SK-N-DZ (cell line): ENCODE data around the gene TLR8.
"Not testable (repeated sequence)": the region's sequence is repeated elsewhere in the genome, so short reads cannot be mapped to it uniquely, and the experiment has no call there.

Source experiments
- DNase-seq: peaks from one replicate; pipeline ENCODE4 v3.0.0-alpha.2; 2015; ENCODE audit warnings: low spot score

The TLR8 gene

DNA sequence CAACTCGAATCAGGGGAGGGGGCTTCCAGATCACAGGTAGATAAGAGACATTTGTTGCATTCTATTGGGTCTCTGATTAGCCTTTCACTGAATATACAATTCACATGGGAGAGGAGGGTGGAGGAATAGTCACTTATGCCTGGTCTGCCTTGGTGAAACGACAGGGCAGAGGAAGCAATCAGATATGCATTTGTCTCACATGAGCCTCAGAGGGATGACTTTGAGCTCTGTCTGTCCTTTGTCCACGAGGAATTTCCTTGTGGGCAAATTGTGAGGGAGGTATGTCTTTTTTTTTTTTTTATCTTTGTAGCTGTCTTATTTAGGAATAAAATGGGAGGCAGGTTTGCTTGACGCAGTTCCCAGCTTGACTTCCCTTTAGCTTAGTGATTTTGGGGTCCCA lies 40.0 kb downstream of the TLR8 start:
- DNase-seq: no peak

DNA sequence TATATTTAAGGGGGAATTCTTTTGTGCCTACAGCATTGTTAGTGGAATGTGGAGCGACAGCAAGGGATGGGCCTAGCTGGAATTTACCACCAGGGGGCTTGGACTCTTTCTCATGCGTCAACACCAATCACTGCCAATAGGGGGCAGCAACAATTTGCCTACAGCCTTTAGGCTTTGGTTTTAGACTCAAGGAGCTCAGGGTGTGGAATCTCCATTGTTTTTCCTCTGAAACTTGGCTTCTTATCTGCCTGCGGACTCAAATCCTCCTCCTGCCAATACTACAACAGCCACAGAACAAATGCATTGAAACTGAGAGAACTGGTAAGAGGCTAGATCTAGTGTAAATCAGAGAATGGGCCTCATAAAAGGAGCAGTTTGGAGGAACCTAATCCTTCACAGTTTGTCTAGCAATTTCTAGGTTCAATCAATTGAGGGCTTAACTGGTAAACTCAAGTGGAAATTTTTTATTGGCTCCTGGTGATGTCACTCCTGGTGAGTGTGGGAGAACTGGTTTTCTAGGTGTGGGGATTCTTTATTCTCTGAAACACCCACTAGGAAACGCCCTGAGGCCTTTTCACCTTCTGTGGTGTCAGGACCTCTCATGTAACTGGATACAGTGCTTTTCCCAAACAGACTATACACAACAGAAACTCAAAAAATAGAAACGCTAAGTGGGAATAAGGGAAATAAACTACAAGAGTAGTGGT lies 40.6 kb downstream of the TLR8 start:
- DNase-seq: peak; percentile 46

DNA sequence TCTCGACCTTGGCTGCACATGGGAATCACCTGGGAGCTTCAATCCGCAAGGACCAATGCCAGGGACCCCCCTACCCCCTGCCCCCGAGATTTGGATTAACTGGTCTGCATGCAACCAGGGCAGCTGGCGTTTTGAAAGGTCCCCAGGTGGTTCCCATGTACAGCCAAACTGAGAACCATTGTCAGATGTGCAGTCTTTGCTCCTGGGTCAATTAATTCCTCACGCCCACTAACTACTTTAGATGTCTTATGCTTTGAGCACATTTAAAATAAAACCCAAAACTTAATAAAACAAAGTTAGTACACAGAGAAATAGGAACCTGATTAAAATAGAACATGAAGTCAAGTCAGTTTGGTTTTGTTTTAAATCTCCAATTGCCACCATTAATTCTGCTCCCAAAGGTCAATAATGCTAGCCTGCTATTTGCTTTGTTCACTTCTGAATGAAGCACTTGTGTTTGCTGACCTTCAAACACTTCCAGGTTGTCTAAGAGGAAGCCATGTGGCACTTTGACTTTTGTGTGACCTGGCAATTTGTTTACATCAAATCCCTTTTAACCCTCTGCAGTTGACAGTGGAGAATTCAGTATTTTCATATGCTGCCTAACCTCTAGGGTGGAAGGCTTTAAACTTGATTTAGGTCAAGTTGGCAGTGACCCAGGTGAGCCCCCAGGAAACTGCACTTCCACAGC lies 41.3 kb downstream of the TLR8 start:
- no peak for DNase-seq

- DNase-seq: no peak
These were observed 42.1 kb downstream of the TLR8 start for GRCh38 chrX:12948495-12948894.

DNA sequence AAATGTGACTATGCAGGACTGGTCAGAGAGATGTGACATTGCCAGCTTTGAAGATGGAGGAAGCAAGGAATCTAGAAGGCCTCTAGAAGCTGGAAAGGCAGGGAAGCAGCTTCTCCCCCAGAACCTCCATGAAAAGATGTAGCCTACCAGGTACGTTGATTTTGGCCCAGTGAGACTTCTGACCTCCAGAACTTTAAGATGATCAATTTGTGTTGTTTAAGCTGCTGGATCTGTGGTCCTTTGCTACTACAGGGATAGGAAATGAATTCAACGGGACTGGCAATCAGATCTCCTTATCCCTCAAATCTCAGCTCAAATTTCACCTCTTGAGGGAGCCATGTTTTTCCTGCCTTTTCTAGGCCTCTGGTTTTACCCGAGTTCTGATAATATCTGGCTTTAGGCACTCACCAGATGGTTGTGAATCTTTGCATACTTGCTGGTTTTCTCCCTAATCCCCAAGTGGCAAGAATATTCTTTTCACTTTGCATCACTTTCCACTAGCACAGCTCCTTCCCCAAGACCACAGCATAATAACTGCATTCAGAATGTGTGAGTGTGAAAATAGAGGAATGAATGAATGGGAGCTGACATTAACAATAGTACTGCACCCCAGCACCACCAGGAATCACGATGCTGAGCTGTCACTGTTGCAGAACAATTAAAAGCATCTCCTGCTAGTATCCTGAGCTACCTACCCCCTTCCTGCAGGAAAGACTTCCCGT lies 42.9 kb downstream of the TLR8 start:
- peak; percentile 63 for DNase-seq

GRCh38 chrX:12949927-12950656 lies 43.7 kb downstream of the TLR8 start:
- peak; percentile 61 for DNase-seq

DNA sequence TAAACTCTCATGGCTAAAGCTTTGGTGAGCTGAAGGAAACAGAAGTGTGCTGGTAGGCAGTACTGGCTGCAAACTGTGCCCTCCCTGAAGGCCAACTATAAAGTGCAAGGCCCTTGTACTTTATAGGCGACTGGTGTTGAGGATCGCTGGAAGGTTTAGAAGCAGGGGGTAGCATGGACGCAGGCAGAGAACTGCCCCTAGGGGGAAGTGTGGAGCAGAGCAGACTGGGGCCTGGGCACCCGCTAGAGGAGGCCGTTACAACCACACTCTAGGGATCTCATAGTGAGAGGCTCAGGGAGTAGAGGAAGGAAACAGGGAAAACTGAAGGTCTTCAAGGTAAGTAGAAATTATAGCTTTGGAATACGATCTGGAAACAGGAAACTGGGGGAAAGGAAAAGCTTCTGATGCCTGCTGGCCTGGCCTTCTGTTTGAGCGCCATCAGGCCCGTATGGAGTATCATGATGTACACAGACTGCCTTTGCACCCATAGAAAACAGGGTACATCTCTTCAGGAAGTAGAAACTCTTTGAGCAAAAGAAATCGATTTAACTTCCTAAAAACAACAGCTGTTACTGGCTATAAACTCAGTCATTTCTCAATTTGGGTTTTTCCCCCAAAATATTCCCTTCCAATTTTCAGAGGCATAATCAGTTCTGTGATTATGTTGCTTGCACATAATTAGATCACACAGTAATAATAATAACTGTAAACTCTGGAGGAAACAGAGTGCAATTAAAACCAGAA lies 44.6 kb downstream of the TLR8 start:
- peak; percentile 47 for DNase-seq

- no peak for DNase-seq
These were observed 45.2 kb downstream of the TLR8 start for GRCh38 chrX:12951595-12951975.

GRCh38 chrX:12953420-12953819 lies 47.0 kb downstream of the TLR8 start:
- DNase-seq: no peak

GRCh38 chrX:12954376-12954775 lies 48.0 kb downstream of the TLR8 start:
- no peak for DNase-seq

DNA sequence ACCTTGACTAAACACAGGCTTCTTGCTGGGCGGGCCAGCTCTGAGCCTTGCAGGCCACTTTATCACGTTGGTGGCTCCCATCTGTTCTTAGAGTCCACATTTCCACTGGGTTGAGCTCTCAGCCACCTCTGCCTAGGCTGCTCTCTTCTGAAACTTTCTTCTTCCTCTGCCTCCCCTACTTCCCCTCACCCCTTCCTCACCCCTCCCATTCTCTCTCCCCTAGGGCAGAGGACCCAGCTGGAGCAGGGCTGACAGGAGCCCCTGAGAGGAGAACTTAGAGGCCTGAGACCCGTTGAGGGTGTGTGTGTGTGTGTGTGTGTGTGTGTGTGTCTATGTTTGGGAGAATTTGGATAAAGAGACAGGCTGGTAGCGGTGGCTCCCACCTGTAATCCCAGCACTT lies 48.6 kb downstream of the TLR8 start:
- no peak for DNase-seq

- no peak for DNase-seq
These were observed 49.7 kb downstream of the TLR8 start for GRCh38 chrX:12955882-12956703.

DNA sequence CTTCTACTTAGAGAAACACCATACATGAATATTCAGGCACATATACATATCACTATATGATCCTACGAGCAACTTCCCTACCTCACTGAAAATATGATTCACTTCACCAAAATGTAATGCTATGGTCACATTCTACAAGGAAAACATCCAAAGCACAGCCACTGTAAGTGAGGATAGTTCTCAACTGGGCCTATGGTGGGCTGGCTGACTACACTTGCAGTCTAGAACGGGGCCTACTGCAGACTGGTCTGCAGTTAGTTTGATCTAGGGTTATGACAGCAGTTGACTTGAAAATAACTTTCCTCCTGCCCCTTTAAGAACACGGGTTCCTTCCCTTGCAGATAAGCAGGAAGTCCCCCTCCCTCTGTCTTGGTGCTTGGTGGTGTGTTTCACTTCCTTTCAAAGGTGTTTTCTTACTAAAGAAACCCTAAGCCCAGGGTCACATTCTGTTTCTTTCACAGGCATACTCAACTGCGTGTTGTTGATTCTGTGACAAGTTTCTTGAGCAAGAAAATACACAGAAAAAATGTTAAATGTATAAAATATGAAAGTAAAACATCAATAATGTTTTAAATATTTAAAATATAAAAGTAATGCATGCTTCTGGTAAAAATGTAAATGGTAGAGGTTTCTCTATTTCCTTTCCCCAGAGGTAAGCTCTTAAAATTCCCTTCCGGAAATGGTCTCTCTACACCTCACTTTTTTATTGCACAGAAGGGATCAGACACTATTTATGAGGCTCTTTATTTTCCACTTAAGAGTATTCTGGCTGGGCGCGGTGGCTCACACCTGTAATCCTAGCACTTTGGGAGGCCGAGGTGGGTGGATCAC lies 50.5 kb downstream of the TLR8 start:
- DNase-seq: no peak

- no peak for DNase-seq
These were observed 51.6 kb downstream of the TLR8 start for GRCh38 chrX:12958059-12958458.

DNA sequence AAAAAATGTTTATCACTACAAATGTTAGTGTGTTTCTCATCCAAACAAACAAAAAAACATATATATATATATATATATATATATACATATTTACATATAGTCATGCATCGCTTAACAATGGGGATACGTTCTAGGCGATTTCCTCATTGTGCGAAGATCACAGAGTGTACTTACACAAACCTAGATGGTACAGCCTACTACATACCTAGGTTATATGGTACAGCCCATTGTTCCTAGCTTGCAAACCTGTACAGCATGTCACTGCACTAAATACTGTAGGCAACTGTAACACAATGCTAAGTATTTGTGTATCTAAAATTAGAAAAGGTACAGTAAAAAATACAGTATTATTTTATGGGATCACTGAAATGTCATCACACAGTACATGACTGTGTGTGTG lies 52.0 kb downstream of the TLR8 start:
- DNase-seq: no peak

- no peak for DNase-seq
These were observed 54.8 kb downstream of the TLR8 start for GRCh38 chrX:12961196-12961718.

DNA sequence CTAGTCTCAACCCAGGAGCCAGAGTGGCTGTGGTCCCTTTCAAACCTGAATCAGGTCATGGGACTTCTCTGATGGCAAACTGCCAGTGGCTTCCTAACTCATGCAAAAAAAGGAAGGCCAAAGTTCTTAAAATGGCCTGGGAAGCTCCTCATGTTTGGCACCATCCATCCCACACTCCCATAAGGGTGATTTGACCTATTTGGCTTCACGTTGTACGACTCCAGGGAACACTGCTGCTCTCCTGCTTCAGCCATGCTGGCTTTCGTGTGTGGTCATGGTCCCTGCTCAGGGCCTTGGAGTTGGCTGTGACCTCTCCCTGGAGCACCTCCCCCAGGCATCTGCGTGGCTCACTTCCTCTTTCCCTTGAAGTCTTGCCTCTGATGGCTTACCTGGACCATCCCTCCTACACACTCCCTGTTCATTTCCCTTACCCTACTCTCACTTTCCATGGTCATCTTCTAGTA lies 55.7 kb downstream of the TLR8 start:
- DNase-seq: no peak

DNA sequence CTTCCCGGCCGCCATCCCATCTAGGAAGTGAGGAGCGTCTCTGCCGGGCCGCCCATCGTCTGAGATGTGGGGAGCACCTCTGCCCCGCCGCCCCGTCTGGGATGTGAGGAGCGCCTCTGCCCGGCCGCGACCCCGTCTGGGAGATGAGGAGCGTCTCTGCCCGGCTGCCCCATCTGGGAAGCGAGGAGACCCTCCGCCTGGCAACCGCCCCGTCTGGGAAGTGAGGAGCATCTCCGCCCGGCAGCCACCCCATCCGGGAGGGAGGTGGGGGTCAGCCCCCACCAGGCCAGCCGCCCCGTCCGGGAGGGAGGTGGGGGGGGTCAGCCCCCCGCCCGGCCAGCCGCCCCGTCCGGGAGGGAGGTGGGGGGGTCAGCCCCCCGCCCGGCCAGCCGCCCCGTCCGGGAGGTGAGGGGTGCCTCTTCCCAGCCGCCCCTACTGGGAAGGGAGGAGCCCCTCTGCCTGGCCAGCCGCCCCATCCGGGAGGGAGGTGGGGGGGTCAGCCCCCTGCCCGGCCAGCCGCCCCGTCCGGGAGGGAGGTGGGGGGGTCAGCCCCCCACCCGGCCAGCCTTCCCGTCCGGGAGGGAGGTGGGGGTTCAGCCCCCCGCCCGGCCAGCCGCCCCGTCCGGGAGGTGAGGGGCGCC lies 56.9 kb downstream of the TLR8 start:
- DNase-seq: not testable (repeated sequence)
